Stimulated activated naive B cell treated with anti-CD40 and anti-IgM and Interleukin-4, amounts not matched to agents 10 μg/mL and 1 μg/mL and 100 μg/mL, for 72 hours (primary cell): ENCODE results near the gene RCAN3.

Experiments
- ATAC-seq, 2 donors: fragments of 150-1000 bp; cut with Tn5 transposase; replicated peaks; 2 replicates each; pipeline ENCODE4 v1.10.0; 2021; ENCODE audit warnings: moderate library complexity in 1 of 2
- DNase-seq: peaks from one replicate; pipeline ENCODE4 v3.0.0; 2021
- H3K27ac Mint-ChIP-seq: one replicate; pipeline ENCODE4 v1.8.0; 2022; ENCODE audit warnings: mild to moderate bottlenecking, mixed read lengths
- H3K27me3 Mint-ChIP-seq, 2 donors: one replicate each; pipeline ENCODE4 v1.8.0; 2022; ENCODE audit warnings: mixed read lengths in 2 of 2
- H3K36me3 Mint-ChIP-seq, 2 donors: one replicate each; pipeline ENCODE4 v1.8.0; 2022; ENCODE audit warnings: mixed read lengths in 2 of 2, mild to moderate bottlenecking in 1 of 2
- H3K4me1 Mint-ChIP-seq, 2 donors: one replicate each; pipeline ENCODE4 v1.8.0; 2022; ENCODE audit warnings: mixed read lengths in 2 of 2, mild to moderate bottlenecking in 1 of 2
- H3K4me3 Mint-ChIP-seq, 2 donors: one replicate each; pipeline ENCODE4 v1.8.0; 2022; ENCODE audit warnings: mild to moderate bottlenecking in 2 of 2, mixed read lengths in 2 of 2, moderate library complexity in 1 of 2
- H3K9me3 Mint-ChIP-seq, 2 donors: one replicate each; pipeline ENCODE4 v1.8.0; 2022; ENCODE audit warnings: mixed read lengths in 2 of 2, mild to moderate bottlenecking in 1 of 2

RCAN3 gene

GRCh38 chr1:24575905-24576587, 73.4 kb downstream of the RCAN3 start:
- Mint-ChIP-seq H3K27ac (no peak overlapping the region), H3K4me1 (peaks cover 11 to 13% of the 10 kb centered on the region in 2 donors), H3K36me3 (peaks cover 0 to 2% of the 10 kb centered on the region in 2 donors), H3K9me3 (peaks cover 0 to 4% of the 10 kb centered on the region in 2 donors), H3K27me3 (peaks cover 0 to 8% of the 10 kb centered on the region in 2 donors), H3K4me3 (no peak overlapping the region)
- no peak for ATAC-seq
- DNase-seq = no peak

GRCh38 chr1:24578846-24579245, 76.2 kb downstream of the RCAN3 start:
- DNase-seq = no peak
- H3K27ac Mint-ChIP-seq = no peak overlapping the region
- peaks cover 0 to 4% of the 10 kb centered on the region in 2 donors for H3K9me3 Mint-ChIP-seq
- ATAC-seq = no peak
- peaks cover 0 to 8% of the 10 kb centered on the region in 2 donors for H3K27me3 Mint-ChIP-seq
- peaks cover 0 to 2% of the 10 kb centered on the region in 2 donors for H3K36me3 Mint-ChIP-seq
- H3K4me1 Mint-ChIP-seq = no peaks in the 10 kb centered on the region
- no peak overlapping the region for H3K4me3 Mint-ChIP-seq

- DNase-seq (no peak), ATAC-seq (no peak)
- Mint-ChIP-seq H3K27me3 (peaks cover 6 to 19% of the 10 kb centered on the region in 2 donors), H3K9me3 (peaks cover 0 to 4% of the 10 kb centered on the region in 2 donors), H3K4me1 (peaks cover 3 to 6% of the 10 kb centered on the region in 2 donors), H3K27ac (no peak overlapping the region), H3K4me3 (no peak overlapping the region), H3K36me3 (peaks cover 0 to 2% of the 10 kb centered on the region in 2 donors)
Measured at GRCh38 chr1:24580756-24581155, 78.1 kb downstream of the RCAN3 start.

DNA sequence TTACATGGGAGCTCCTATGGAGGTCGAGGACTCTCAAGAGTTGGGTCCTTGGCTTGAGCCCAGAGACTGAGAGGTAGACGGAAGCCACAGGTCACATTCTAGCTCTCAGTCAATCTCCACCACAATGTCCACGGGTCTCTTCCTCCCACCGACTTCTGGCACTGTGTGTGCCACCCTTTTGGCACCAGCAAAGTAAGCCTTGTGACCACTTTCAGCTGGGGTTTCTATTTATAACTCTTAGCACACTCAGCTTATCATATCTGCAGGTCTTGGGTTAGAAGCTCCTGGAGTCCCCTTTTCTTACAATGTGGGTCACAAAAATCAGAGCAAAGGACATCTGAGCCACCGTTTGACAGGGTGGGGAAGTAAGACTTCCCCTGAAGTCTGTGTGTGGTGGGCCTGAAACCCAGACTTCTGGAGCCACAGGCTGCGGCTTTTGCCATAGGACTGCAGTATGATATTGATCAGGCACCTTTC, 81.6 kb downstream of the RCAN3 start:
- ATAC-seq (peak; percentile 67 to 76), DNase-seq (peak; percentile 8)
- H3K4me3 Mint-ChIP-seq = no peak overlapping the region
- H3K27me3 Mint-ChIP-seq = peaks cover 8 to 17% of the 10 kb centered on the region in 2 donors
- no peaks in the 10 kb centered on the region for H3K36me3 Mint-ChIP-seq
- no peak overlapping the region for H3K27ac Mint-ChIP-seq
- H3K9me3 Mint-ChIP-seq = peaks cover 0 to 1% of the 10 kb centered on the region in 2 donors
- H3K4me1 Mint-ChIP-seq = peaks cover 7 to 10% of the 10 kb centered on the region in 2 donors

- peaks cover 8 to 14% of the 10 kb centered on the region in 2 donors for H3K27me3 Mint-ChIP-seq
- DNase-seq = no peak
- ATAC-seq = no peak
- no peak overlapping the region for H3K4me3 Mint-ChIP-seq
- no peaks in the 10 kb centered on the region for H3K9me3 Mint-ChIP-seq
- no peaks in the 10 kb centered on the region for H3K36me3 Mint-ChIP-seq
- no peak overlapping the region for H3K27ac Mint-ChIP-seq
- peaks cover 7 to 10% of the 10 kb centered on the region in 2 donors for H3K4me1 Mint-ChIP-seq
Measured at GRCh38 chr1:24586119-24586518, 83.5 kb downstream of the RCAN3 start.

DNA sequence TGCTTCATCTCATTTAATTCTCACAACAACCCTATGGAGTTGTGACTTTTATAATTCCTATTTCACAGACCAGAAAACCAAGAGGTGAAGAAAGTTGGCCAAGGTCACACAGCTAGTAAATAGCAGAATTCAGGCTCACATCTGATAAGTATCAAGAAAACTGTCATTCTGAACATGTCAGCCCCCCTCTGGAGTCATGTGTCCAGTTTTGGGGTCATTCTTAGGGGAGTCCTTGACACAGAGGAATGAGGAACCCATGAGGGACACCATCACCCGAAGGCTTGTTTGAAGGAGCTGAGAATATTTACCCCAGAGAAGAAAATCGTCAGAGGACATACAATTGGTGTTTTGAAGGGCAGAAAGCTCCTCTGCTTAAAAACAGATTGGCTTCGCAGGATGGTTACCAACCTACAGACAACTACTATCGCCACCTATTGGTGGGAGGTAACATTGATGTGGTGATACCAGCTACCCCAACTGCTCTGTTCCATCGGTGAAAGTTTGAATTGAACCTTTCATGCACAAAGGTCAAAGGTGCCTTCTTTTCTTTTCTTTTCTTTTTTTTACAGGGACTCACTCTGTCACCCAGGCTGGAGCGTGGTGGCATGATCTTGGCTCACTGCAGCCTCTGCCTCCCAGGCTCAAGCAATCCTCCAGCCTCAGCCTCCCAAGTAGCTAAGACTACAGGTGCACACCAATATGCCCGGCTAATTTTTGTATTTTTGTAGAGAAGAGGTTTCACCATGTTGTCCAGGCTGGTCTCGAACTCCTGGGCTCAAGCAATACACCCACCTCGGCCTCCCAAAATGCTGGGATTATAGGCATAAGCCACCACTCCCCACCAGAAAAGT, 84.6 kb downstream of the RCAN3 start:
- peaks cover 7 to 10% of the 10 kb centered on the region in 2 donors for H3K4me1 Mint-ChIP-seq
- DNase-seq = peak; percentile 35
- H3K9me3 Mint-ChIP-seq = no peaks in the 10 kb centered on the region
- no peak overlapping the region for H3K27ac Mint-ChIP-seq
- ATAC-seq = peak; percentile 86 to 90
- H3K36me3 Mint-ChIP-seq = no peaks in the 10 kb centered on the region
- H3K27me3 Mint-ChIP-seq = peaks cover 13 to 24% of the 10 kb centered on the region in 2 donors
- H3K4me3 Mint-ChIP-seq = peak overlapping the region in 1 of 2 donors; percentile 24

DNA sequence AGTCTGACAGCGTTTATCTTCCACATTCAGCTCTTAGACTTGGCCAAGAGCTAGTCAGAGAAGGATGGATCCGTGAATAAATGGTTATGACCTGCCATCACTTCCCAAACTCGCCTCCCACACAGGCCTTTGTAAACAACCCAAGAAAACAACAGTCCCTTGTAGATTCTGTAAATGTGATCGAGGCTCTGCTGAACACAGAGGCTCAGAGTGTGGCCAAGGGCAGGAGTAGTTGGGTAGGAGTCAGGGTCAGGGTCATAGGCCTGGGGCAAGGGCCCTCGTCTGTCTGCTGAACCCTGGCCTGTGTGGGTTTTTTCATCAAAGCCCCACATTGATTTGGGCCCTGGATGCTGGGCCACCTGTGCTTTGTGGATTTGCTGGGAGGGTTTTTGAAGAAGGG, 85.9 kb downstream of the RCAN3 start:
- peaks cover 13 to 24% of the 10 kb centered on the region in 2 donors for H3K27me3 Mint-ChIP-seq
- H3K27ac Mint-ChIP-seq = no peak overlapping the region
- no peak overlapping the region for H3K4me3 Mint-ChIP-seq
- H3K9me3 Mint-ChIP-seq = no peaks in the 10 kb centered on the region
- H3K4me1 Mint-ChIP-seq = peaks cover 7 to 10% of the 10 kb centered on the region in 2 donors
- DNase-seq (no peak), ATAC-seq (no peak)
- H3K36me3 Mint-ChIP-seq = no peaks in the 10 kb centered on the region

DNA sequence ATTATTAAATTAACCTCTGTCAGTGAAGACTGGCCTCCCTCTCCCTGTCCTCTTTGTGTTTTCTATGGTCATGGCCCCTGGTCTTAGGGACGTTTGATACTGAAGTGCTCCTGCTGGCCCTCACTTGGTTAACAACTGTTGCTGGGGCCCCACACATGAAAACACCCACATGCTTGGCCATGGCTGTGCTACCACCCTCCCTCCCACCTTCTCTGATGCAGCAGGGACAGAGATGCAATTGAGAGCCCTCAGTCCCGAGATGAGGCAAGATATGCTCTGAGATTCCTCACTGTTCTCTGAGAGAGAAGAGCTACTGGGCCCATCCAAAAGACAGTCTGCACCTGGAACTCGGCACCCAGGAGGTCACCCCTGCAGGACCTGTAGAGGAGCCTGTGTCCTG, 86.6 kb downstream of the RCAN3 start:
- Mint-ChIP-seq H3K9me3 (no peaks in the 10 kb centered on the region), H3K27me3 (peaks cover 13 to 24% of the 10 kb centered on the region in 2 donors), H3K36me3 (no peaks in the 10 kb centered on the region), H3K27ac (no peak overlapping the region), H3K4me3 (no peak overlapping the region), H3K4me1 (peaks cover 5 to 7% of the 10 kb centered on the region in 2 donors)
- no peak for DNase-seq
- ATAC-seq = no peak
